HEK293 (cell line): Measurements from ENCODE around the gene HPSE2.
"Not testable (repeated sequence)": the region's sequence is repeated elsewhere in the genome, so short reads cannot be mapped to it uniquely, and the experiment has no call there.

ENCODE experiments used
- CTCF ChIA-PET: fragments of 350-600 bp; formaldehyde crosslinking; extraction: SDS; loops from one replicate; lab custom pipeline; 2021; ENCODE audit warnings: antibody characterized with exemption; lab: Yijun Ruan, JAX
- POLR2A ChIA-PET: fragments of 300-600 bp; formaldehyde crosslinking; extraction: SDS; loops from one replicate; lab custom pipeline; 2020; ENCODE audit warnings: antibody characterized with exemption, inconsistent platforms; lab: Yijun Ruan, JAX
- H3K27ac ChIP-seq: fragments of 200-500 bp; sonication (Bioruptor generic); 2 replicates; pipeline ENCODE4 v1.5.1; 2014; ENCODE audit warnings: low read depth, low read length, control low read depth, inconsistent platforms; ENCODE audit errors: extremely low read depth
- H3K36me3 ChIP-seq, 2 experiments: fragments of 200-500 bp in 1 of 2; sonication (Bioruptor generic) in 1 of 2; 1 replicate in 1 of 2; 2 replicates in 1 of 2; pipeline ENCODE4 v1.5.1; 2014 to 2017; ENCODE audit warnings: inconsistent platforms in 2 of 2, low read length in 2 of 2; ENCODE audit not compliant: control insufficient read depth in 2 of 2, insufficient read depth in 1 of 2
- H3K4me1 ChIP-seq: fragments of 200-500 bp; sonication (Bioruptor generic); 2 replicates; pipeline ENCODE4 v1.5.1; 2014; ENCODE audit warnings: mild to moderate bottlenecking, low read length, inconsistent platforms; ENCODE audit not compliant: control insufficient read depth, insufficient read depth
- H3K4me3 ChIP-seq: 2 replicates; pipeline ENCODE4 v1.5.1; 2011; ENCODE audit warnings: low read depth, mild to moderate bottlenecking, control low read depth, low read length, moderate library complexity
- H3K9me3 ChIP-seq: fragments of 200-500 bp; sonication (Bioruptor generic); 2 replicates; pipeline ENCODE4 v1.5.1; 2014; ENCODE audit warnings: low read depth, low read length, inconsistent platforms; ENCODE audit not compliant: control insufficient read depth, insufficient read depth
- EGR2 ChIP-seq: fragments of 450-650 bp; formaldehyde crosslinking; IDR thresholded peaks from 2 replicates; pipeline ENCODE4 v1.5.1; 2016; ENCODE audit warnings: low read depth, missing biosample characterization, missing genetic modification characterization
- KLF1 ChIP-seq: fragments of 450-650 bp; formaldehyde crosslinking; IDR thresholded peaks from 2 replicates; pipeline ENCODE4 v1.5.1; 2016; ENCODE audit warnings: missing biosample characterization, missing genetic modification characterization
- SETDB1 ChIP-seq: IDR thresholded peaks from one replicate; pipeline ENCODE4 v1.6.1; 2017; ENCODE audit warnings: mild to moderate bottlenecking, low read length, moderate library complexity, mixed read lengths; ENCODE audit not compliant: insufficient read length
- ZBTB48 ChIP-seq: fragments of 450-650 bp; formaldehyde crosslinking; IDR thresholded peaks from 2 replicates; pipeline ENCODE4 v1.5.1; 2016; ENCODE audit warnings: missing biosample characterization, missing genetic modification characterization
- ZFHX2 ChIP-seq: fragments of 450-650 bp; formaldehyde crosslinking; conservative IDR thresholded peaks from 2 replicates; pipeline ENCODE4 v1.5.1; 2016; ENCODE audit warnings: missing biosample characterization, missing genetic modification characterization
- ZFP69B ChIP-seq: fragments of 450-650 bp; formaldehyde crosslinking; IDR thresholded peaks from 2 replicates; pipeline ENCODE4 v1.5.1; 2016; ENCODE audit warnings: missing biosample characterization, missing genetic modification characterization
- ZNF146 ChIP-seq: fragments of 450-650 bp; formaldehyde crosslinking; IDR thresholded peaks from 2 replicates; pipeline ENCODE4 v1.5.1; 2016; ENCODE audit warnings: missing biosample characterization, missing genetic modification characterization
- ZNF16 ChIP-seq: fragments of 450-650 bp; formaldehyde crosslinking; IDR thresholded peaks from 2 replicates; pipeline ENCODE4 v1.5.1; 2016; ENCODE audit warnings: low read depth, missing biosample characterization, missing genetic modification characterization
- ZNF169 ChIP-seq: fragments of 450-650 bp; formaldehyde crosslinking; IDR thresholded peaks from 2 replicates; pipeline ENCODE4 v1.5.1; 2016; ENCODE audit warnings: missing biosample characterization, missing genetic modification characterization
- ZNF23 ChIP-seq: fragments of 450-650 bp; formaldehyde crosslinking; IDR thresholded peaks from 2 replicates; pipeline ENCODE4 v1.5.1; 2016; ENCODE audit warnings: missing biosample characterization, missing genetic modification characterization, borderline replicate concordance
- ZNF266 ChIP-seq: fragments of 450-650 bp; formaldehyde crosslinking; IDR thresholded peaks from 2 replicates; pipeline ENCODE4 v1.5.1; 2016; ENCODE audit warnings: missing biosample characterization, missing genetic modification characterization, low read depth
- ZNF404 ChIP-seq: fragments of 450-650 bp; formaldehyde crosslinking; IDR thresholded peaks from 2 replicates; pipeline ENCODE4 v1.5.1; 2017; ENCODE audit warnings: missing biosample characterization, missing genetic modification characterization
- ZNF555 ChIP-seq: fragments of 450-650 bp; formaldehyde crosslinking; conservative IDR thresholded peaks from 2 replicates; pipeline ENCODE4 v1.5.1; 2017; ENCODE audit warnings: missing biosample characterization, mild to moderate bottlenecking, missing genetic modification characterization, inconsistent platforms
- ZNF843 ChIP-seq: fragments of 450-650 bp; formaldehyde crosslinking; IDR thresholded peaks from 2 replicates; pipeline ENCODE4 v1.5.1; 2016; ENCODE audit warnings: missing biosample characterization, missing genetic modification characterization
- ZSCAN16 ChIP-seq: fragments of 450-650 bp; formaldehyde crosslinking; IDR thresholded peaks from 2 replicates; pipeline ENCODE4 v1.5.1; 2016; ENCODE audit warnings: missing biosample characterization, missing genetic modification characterization

The HPSE2 gene

DNA sequence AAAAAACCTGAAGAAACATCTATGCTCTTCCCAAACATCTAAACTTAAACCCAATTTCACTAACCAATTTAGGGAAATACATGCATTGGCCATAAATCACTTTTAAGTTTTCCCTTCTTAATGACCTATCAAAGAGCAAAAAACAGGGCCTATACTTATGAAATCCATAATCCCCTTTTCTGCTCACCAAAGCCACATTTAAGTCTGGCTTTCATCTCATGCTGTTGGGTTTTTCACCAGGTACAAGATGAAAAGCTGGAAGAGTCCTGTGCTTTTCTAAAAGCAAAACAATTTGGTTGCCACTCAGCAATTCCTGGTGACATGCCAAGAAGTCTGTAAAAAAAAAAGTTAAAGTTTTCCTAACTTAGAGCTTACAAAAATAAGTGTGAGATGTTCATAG lies 92.6 kb downstream of the HPSE2 start:
- no peak overlapping the region for H3K27ac ChIP-seq
- H3K4me1 ChIP-seq, result no peaks in the 10 kb centered on the region; the same call in 1 of the 2 replicates
- no peak overlapping the region for H3K4me3 ChIP-seq
- TF ChIP-seq ZNF266 (tag by site-specific recombination) (no peak), ZFP69B (tag by site-specific recombination) (no peak), ZNF146 (no peak), ZBTB48 (tag by site-specific recombination) (no peak)
- no peaks in the 10 kb centered on the region for H3K9me3 ChIP-seq
- ChIA-PET CTCF (no interaction called here), POLR2A (no interaction called here)
- H3K36me3 ChIP-seq, result no peaks in the 10 kb centered on the region

DNA sequence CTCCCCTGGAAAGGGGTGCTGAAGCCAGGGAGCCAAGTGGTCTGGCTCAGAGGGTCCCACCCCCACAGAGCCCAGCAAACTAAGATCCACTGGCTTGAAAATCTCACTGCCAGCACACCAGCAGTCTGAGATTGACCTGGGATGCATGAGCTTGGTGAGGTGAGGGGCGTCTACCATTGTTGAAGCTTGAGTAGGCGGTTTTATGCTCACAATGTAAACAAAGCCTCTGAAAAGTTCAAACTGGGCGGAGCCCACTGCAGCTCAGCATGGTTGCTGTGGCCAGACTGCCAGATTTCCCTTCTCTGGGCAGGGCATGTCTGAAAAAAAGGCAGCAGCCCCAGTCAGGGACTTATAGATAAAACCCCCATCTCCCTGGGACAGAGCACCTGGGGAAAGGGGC lies 102.8 kb downstream of the HPSE2 start:
- POLR2A ChIA-PET, CTCF ChIA-PET, H3K4me1 ChIP-seq, H3K9me3 ChIP-seq, H3K36me3 ChIP-seq, H3K4me3 ChIP-seq, H3K27ac ChIP-seq: not testable (repeated sequence)
- TF ChIP-seq ZFHX2 (tag by site-specific recombination) (peak; percentile 45; the same call in 1 of the 2 replicates), EGR2 (tag by site-specific recombination) (0 out of 2 replicates have a peak, but pooled peaks have one; percentile 38), ZSCAN16 (tag by site-specific recombination) (peak; percentile 26; the same call in 1 of the 2 replicates), KLF1 (tag by site-specific recombination) (peak; percentile 52; the same call in 1 of the 2 replicates)

DNA sequence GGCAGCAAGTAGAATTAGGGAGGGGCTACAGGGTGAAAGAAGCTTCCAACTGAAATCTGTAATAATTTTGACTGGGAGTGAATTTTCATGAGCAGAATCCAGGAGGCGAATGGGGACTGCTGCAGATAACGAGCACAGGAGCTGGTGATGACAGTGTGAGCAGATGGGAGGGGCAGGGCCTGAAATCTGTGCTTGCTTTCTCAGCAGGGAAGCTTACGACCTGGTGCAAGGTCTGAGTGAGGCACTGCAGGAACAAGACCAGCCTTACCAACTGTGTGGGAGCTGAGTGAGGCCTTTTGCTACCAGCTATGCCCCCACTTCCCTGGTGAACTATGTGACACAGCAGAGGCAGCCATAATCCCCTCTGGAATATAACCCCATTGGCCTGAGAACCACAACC lies 109.8 kb downstream of the HPSE2 start:
- Histone ChIP-seq H3K27ac (no peak overlapping the region), H3K9me3 (no peaks in the 10 kb centered on the region), H3K4me3 (no peak overlapping the region), H3K36me3 (no peaks in the 10 kb centered on the region), H3K4me1 (no peaks in the 10 kb centered on the region)
- CTCF ChIA-PET, result interaction anchor here (0.9 kb wide), 1 partner anchor 65 kb away, joined by 3 read pairs; no protein-coding TSS in a partner anchor
- POLR2A ChIA-PET, result no interaction called here
- TF ChIP-seq ZNF843 (tag by site-specific recombination), result no peak

DNA sequence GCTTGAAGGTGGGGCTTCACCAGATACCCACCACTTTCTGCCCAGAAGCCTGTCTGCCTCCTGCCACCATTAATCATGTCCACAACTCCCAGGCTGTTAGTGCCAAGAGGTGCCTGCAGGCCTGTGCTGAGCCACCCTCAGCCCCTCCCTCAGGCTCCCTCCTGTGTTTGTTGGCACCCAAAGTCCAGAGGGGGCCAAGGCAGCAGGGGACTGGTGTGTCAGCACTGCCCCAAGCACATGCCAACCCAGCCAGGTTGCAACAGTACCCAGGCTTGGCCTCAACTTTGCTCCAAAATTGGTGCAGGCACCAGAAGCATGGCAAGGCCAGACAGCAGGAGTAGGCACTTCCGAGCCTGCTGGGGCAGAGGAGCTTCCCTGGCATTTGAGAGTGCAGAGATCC lies 111.3 kb downstream of the HPSE2 start:
- H3K27ac ChIP-seq, result no peak overlapping the region
- no peak overlapping the region for H3K4me3 ChIP-seq
- no peaks in the 10 kb centered on the region for H3K4me1 ChIP-seq
- TF ChIP-seq ZNF16 (no peak), EGR2 (tag by site-specific recombination) (no peak), ZFP69B (tag by site-specific recombination) (no peak), ZNF404 (tag by site-specific recombination) (no peak), ZNF555 (no peak)
- no peaks in the 10 kb centered on the region for H3K36me3 ChIP-seq
- ChIA-PET CTCF (no interaction called here), POLR2A (no interaction called here)
- H3K9me3 ChIP-seq, result no peaks in the 10 kb centered on the region

GRCh38 chr10:99123851-99124250 lies 111.8 kb downstream of the HPSE2 start:
- Histone ChIP-seq H3K27ac (no peak overlapping the region), H3K4me3 (no peak overlapping the region), H3K4me1 (no peaks in the 10 kb centered on the region), H3K9me3 (no peaks in the 10 kb centered on the region), H3K36me3 (no peaks in the 10 kb centered on the region)
- TF ChIP-seq SETDB1, result peak; percentile 72
- TF ChIP-seq ZNF23 (tag by site-specific recombination), result no peak
- TF ChIP-seq ZNF169 (tag by site-specific recombination), result no peak
- CTCF ChIA-PET, result no interaction called here
- POLR2A ChIA-PET, result no interaction called here
